Measurements from ENCODE around the gene MOCS1. TPM values are rescaled to one million over a fixed set of nuclear protein-coding genes. Genes with fewer than 3 reads are reported as not detected.

Gene MOCS1
- total and polyA plus RNA-seq, 2 donors = 1.7 to 4.2 TPM

DNA sequence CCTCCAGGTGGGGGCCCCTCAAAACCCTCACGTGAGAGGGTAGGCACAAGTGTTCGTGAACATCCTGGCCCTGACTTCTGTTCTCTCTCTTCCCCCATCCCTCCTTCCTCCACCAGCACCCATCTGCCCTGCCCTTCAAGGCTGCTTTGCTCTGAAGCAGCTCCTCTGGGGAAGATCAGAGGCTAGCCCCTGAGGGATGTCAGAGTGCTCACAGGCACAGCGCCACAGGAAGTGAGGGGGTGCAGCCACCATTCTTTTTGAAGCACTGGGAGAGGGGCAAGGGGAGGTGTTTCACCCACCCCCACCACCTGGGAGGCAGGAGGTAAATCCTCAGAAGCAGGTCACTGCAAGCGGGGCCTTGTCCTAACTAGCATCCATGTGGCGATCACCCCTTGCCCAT is 11.4 kb downstream of the MOCS1 start:
- peak in 8 of 9 donors; percentile 40 to 84 (median 58) for DNase-seq (ENCODE audit: low read depth in 6 of 9, low spot score in 9 of 9)
- Histone ChIP-seq H3K4me3 (ENCODE audit: low read length in 2 of 2) (no peak overlapping the region), H3K36me3 (ENCODE audit: control insufficient read depth in 2 of 2, insufficient read depth in 2 of 2, low read length in 1 of 2) (no peaks in the 10 kb centered on the region), H3K9me3 (ENCODE audit: control insufficient read depth in 2 of 2, insufficient read depth in 1 of 2, low read length in 1 of 2) (peaks cover 0 to 4% of the 10 kb centered on the region in 2 donors), H3K27me3 (ENCODE audit: control insufficient read depth in 2 of 2, insufficient read depth in 1 of 2, low read length in 1 of 2) (no peaks in the 10 kb centered on the region), H3K27ac (ENCODE audit: low read depth in 1 of 2, low read length in 1 of 2) (peak overlapping the region; percentile 77 to 82), H3K4me1 (ENCODE audit: control insufficient read depth in 2 of 2, insufficient read depth in 2 of 2, low read length in 2 of 2) (peaks cover 26 to 30% of the 10 kb centered on the region in 2 donors)
- WGBS = 24% methylated on average over 5 of the region's 5 CpGs

DNA sequence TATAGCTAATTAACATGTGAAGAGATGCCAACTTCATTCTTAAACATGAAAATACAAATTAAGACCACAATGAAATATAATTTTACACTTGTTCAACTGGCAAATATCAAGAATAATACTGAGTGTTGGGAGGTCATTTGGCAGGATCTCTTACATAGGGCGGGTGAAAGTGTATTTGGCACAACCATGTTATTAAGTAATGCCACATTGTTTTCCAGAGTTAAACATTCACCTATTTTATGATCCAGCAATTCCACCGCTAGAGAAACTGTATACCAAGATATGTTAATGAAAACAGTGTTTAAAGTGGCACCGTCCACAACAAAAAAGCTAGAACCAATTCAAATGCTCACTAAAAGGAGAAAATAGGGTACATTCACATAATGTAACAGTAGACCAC is 14.1 kb downstream of the MOCS1 start:
- H3K36me3 ChIP-seq (ENCODE audit: control insufficient read depth in 2 of 2, insufficient read depth in 2 of 2, low read length in 1 of 2) = peaks cover 0 to 3% of the 10 kb centered on the region in 2 donors
- 98% methylated on average over 3 of the region's 3 CpGs for WGBS
- H3K4me3 ChIP-seq (ENCODE audit: low read length in 2 of 2) = no peak overlapping the region
- H3K9me3 ChIP-seq (ENCODE audit: control insufficient read depth in 2 of 2, insufficient read depth in 1 of 2, low read length in 1 of 2) = peaks cover 0 to 4% of the 10 kb centered on the region in 2 donors
- H3K27ac ChIP-seq (ENCODE audit: low read depth in 1 of 2, low read length in 1 of 2) = no peak overlapping the region
- peaks cover 26 to 30% of the 10 kb centered on the region in 2 donors for H3K4me1 ChIP-seq (ENCODE audit: control insufficient read depth in 2 of 2, insufficient read depth in 2 of 2, low read length in 2 of 2)
- DNase-seq (ENCODE audit: low read depth in 6 of 9, low spot score in 9 of 9) = no peak
- no peaks in the 10 kb centered on the region for H3K27me3 ChIP-seq (ENCODE audit: control insufficient read depth in 2 of 2, insufficient read depth in 1 of 2, low read length in 1 of 2)

GRCh38 chr6:39918831-39919230 is 15.4 kb downstream of the MOCS1 start:
- Histone ChIP-seq H3K4me3 (ENCODE audit: low read length in 2 of 2) (no peak overlapping the region), H3K9me3 (ENCODE audit: control insufficient read depth in 2 of 2, insufficient read depth in 1 of 2, low read length in 1 of 2) (peaks cover 0 to 4% of the 10 kb centered on the region in 2 donors), H3K36me3 (ENCODE audit: control insufficient read depth in 2 of 2, insufficient read depth in 2 of 2, low read length in 1 of 2) (peaks cover 0 to 3% of the 10 kb centered on the region in 2 donors), H3K4me1 (ENCODE audit: control insufficient read depth in 2 of 2, insufficient read depth in 2 of 2, low read length in 2 of 2) (peaks cover 22 to 23% of the 10 kb centered on the region in 2 donors), H3K27me3 (ENCODE audit: control insufficient read depth in 2 of 2, insufficient read depth in 1 of 2, low read length in 1 of 2) (no peaks in the 10 kb centered on the region), H3K27ac (ENCODE audit: low read depth in 1 of 2, low read length in 1 of 2) (no peak overlapping the region)
- 96% methylated on average over 5 of the region's 5 CpGs for WGBS
- DNase-seq (ENCODE audit: low read depth in 6 of 9, low spot score in 9 of 9) = no peak

DNA sequence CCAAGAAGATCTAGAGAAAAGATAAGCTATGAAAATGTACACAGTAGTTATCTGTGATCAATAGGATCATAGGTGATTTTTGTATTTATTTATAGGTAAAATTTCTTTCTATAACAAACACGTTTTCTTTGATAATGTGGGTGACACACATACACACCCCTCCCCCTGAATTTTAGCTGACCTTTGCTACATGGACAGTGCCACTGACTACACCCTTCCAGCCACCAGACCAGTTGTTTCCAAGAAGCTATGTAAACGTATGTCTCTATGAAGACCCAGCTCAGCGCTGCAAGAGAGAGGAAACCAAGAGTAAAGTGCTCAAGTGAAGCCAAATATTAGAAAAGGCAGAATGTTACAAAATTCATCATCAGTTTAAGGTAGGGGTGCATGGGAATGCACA is 16.3 kb downstream of the MOCS1 start:
- no peaks in the 10 kb centered on the region for H3K27me3 ChIP-seq (ENCODE audit: control insufficient read depth in 2 of 2, insufficient read depth in 1 of 2, low read length in 1 of 2)
- H3K27ac ChIP-seq (ENCODE audit: low read depth in 1 of 2, low read length in 1 of 2) = no peak overlapping the region
- peaks cover 13 to 15% of the 10 kb centered on the region in 2 donors for H3K4me1 ChIP-seq (ENCODE audit: control insufficient read depth in 2 of 2, insufficient read depth in 2 of 2, low read length in 2 of 2)
- H3K9me3 ChIP-seq (ENCODE audit: control insufficient read depth in 2 of 2, insufficient read depth in 1 of 2, low read length in 1 of 2) = peaks cover 0 to 4% of the 10 kb centered on the region in 2 donors
- H3K4me3 ChIP-seq (ENCODE audit: low read length in 2 of 2) = no peak overlapping the region
- peaks cover 0 to 3% of the 10 kb centered on the region in 2 donors for H3K36me3 ChIP-seq (ENCODE audit: control insufficient read depth in 2 of 2, insufficient read depth in 2 of 2, low read length in 1 of 2)
- 94% methylated on average over 3 of the region's 3 CpGs for WGBS
- no peak for DNase-seq (ENCODE audit: low read depth in 6 of 9, low spot score in 9 of 9)

- Histone ChIP-seq H3K36me3 (ENCODE audit: control insufficient read depth in 2 of 2, insufficient read depth in 2 of 2, low read length in 1 of 2) (peaks cover 0 to 3% of the 10 kb centered on the region in 2 donors), H3K4me3 (ENCODE audit: low read length in 2 of 2) (no peak overlapping the region), H3K9me3 (ENCODE audit: control insufficient read depth in 2 of 2, insufficient read depth in 1 of 2, low read length in 1 of 2) (no peaks in the 10 kb centered on the region), H3K27me3 (ENCODE audit: control insufficient read depth in 2 of 2, insufficient read depth in 1 of 2, low read length in 1 of 2) (no peaks in the 10 kb centered on the region), H3K27ac (ENCODE audit: low read depth in 1 of 2, low read length in 1 of 2) (no peak overlapping the region), H3K4me1 (ENCODE audit: control insufficient read depth in 2 of 2, insufficient read depth in 2 of 2, low read length in 2 of 2) (peaks cover 7 to 9% of the 10 kb centered on the region in 2 donors)
- no peak for DNase-seq (ENCODE audit: low read depth in 6 of 9, low spot score in 9 of 9)
- WGBS = 96% methylated on average over 4 of the region's 4 CpGs
Observed at GRCh38 chr6:39917329-39917728, 16.9 kb downstream of the MOCS1 start.

- Histone ChIP-seq H3K27ac (ENCODE audit: low read depth in 1 of 2, low read length in 1 of 2) (no peak overlapping the region), H3K36me3 (ENCODE audit: control insufficient read depth in 2 of 2, insufficient read depth in 2 of 2, low read length in 1 of 2) (peaks cover 0 to 3% of the 10 kb centered on the region in 2 donors), H3K4me1 (ENCODE audit: control insufficient read depth in 2 of 2, insufficient read depth in 2 of 2, low read length in 2 of 2) (peaks cover 10 to 11% of the 10 kb centered on the region in 2 donors), H3K9me3 (ENCODE audit: control insufficient read depth in 2 of 2, insufficient read depth in 1 of 2, low read length in 1 of 2) (no peaks in the 10 kb centered on the region), H3K4me3 (ENCODE audit: low read length in 2 of 2) (no peak overlapping the region), H3K27me3 (ENCODE audit: control insufficient read depth in 2 of 2, insufficient read depth in 1 of 2, low read length in 1 of 2) (no peaks in the 10 kb centered on the region)
- 97% methylated on average over 5 of the region's 5 CpGs for WGBS
- DNase-seq (ENCODE audit: low read depth in 6 of 9, low spot score in 9 of 9) = no peak
Observed at GRCh38 chr6:39915866-39916265, 18.4 kb downstream of the MOCS1 start.

DNA sequence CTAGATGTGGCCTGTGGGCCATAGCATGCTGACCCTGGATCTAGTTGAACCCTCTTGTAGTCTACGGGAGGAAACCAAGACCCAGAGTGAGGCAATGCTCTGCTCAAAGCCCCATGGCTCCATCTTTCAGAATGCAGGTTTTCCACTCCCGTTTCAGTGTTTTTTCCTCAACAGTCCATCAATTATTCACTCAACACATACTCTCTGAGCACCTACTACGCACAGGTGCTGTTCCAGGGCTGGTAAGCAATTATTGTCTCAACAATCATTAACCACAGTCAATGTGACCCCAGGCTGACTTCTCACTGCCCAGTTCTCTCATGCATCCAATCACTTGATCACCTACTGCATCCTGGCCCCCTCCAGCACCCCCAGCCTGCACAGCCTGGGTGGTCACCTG is 20.0 kb downstream of the MOCS1 start:
- 97% methylated on average over 3 of the region's 3 CpGs for whole genome bisulfite sequencing
- no peak for DNase-seq (ENCODE audit: low read depth in 6 of 9, low spot score in 9 of 9)
- Histone ChIP-seq H3K27ac (ENCODE audit: low read depth in 1 of 2, low read length in 1 of 2) (no peak overlapping the region), H3K4me3 (ENCODE audit: low read length in 2 of 2) (no peak overlapping the region), H3K36me3 (ENCODE audit: control insufficient read depth in 2 of 2, insufficient read depth in 2 of 2, low read length in 1 of 2) (peaks cover 0 to 3% of the 10 kb centered on the region in 2 donors), H3K27me3 (ENCODE audit: control insufficient read depth in 2 of 2, insufficient read depth in 1 of 2, low read length in 1 of 2) (no peaks in the 10 kb centered on the region), H3K4me1 (ENCODE audit: control insufficient read depth in 2 of 2, insufficient read depth in 2 of 2, low read length in 2 of 2) (peaks cover 18 to 22% of the 10 kb centered on the region in 2 donors), H3K9me3 (ENCODE audit: control insufficient read depth in 2 of 2, insufficient read depth in 1 of 2, low read length in 1 of 2) (no peaks in the 10 kb centered on the region)

- 99% methylated on average over 12 of the region's 12 CpGs for WGBS
- Histone ChIP-seq H3K27ac (ENCODE audit: low read depth in 1 of 2, low read length in 1 of 2) (no peak overlapping the region), H3K4me3 (ENCODE audit: low read length in 2 of 2) (no peak overlapping the region), H3K4me1 (ENCODE audit: control insufficient read depth in 2 of 2, insufficient read depth in 2 of 2, low read length in 2 of 2) (peaks cover 18 to 22% of the 10 kb centered on the region in 2 donors), H3K27me3 (ENCODE audit: control insufficient read depth in 2 of 2, insufficient read depth in 1 of 2, low read length in 1 of 2) (no peaks in the 10 kb centered on the region), H3K36me3 (ENCODE audit: control insufficient read depth in 2 of 2, insufficient read depth in 2 of 2, low read length in 1 of 2) (peaks cover 0 to 3% of the 10 kb centered on the region in 2 donors), H3K9me3 (ENCODE audit: control insufficient read depth in 2 of 2, insufficient read depth in 1 of 2, low read length in 1 of 2) (no peaks in the 10 kb centered on the region)
- no peak for DNase-seq (ENCODE audit: low read depth in 6 of 9, low spot score in 9 of 9)
Observed at GRCh38 chr6:39913391-39913916, 20.8 kb downstream of the MOCS1 start.

GRCh38 chr6:39912446-39912845 is 21.8 kb downstream of the MOCS1 start:
- H3K9me3 ChIP-seq (ENCODE audit: control insufficient read depth in 2 of 2, insufficient read depth in 1 of 2, low read length in 1 of 2) = no peaks in the 10 kb centered on the region
- no peak overlapping the region for H3K4me3 ChIP-seq (ENCODE audit: low read length in 2 of 2)
- WGBS = 96% methylated on average over 4 of the region's 4 CpGs
- H3K27ac ChIP-seq (ENCODE audit: low read depth in 1 of 2, low read length in 1 of 2) = no peak overlapping the region
- peaks cover 0 to 3% of the 10 kb centered on the region in 2 donors for H3K36me3 ChIP-seq (ENCODE audit: control insufficient read depth in 2 of 2, insufficient read depth in 2 of 2, low read length in 1 of 2)
- no peak for DNase-seq (ENCODE audit: low read depth in 6 of 9, low spot score in 9 of 9)
- H3K4me1 ChIP-seq (ENCODE audit: control insufficient read depth in 2 of 2, insufficient read depth in 2 of 2, low read length in 2 of 2) = peaks cover 18 to 20% of the 10 kb centered on the region in 2 donors
- H3K27me3 ChIP-seq (ENCODE audit: control insufficient read depth in 2 of 2, insufficient read depth in 1 of 2, low read length in 1 of 2) = no peaks in the 10 kb centered on the region

Measured in thymus (tissue), 11 donors.